Measurements from ENCODE around the gene SCLY. TPM values are rescaled to one million over a fixed set of nuclear protein-coding genes. Genes with fewer than 3 reads are reported as not detected.

Gene SCLY
- total and polyA plus RNA-seq, 2 of the 13 experiments (the other 11 are each of a cell fraction or from before 2014, with no cell fraction given): 27.9 to 38.6 TPM

DNA sequence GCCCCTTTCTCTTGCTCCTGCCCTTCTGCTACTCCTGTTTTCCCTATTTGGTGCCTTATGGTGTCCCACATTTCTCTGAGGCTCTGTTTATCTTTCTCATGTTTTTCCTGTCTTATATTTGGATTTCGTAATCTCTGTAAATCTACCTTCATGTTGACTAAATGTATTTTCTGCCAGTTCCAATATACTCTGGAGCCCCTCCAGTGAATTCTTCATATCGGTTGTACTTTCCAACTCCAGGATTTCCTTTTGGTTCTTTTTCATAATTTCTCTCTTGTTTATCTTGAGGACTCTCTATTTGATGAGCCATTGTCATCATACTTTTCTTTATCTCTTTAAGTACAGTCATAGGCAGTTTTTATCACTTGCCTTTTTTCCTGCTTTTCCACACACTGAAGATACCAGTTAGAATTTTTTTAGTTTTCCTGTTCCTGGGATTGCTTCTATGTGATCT lies 19.1 kb downstream of the SCLY start (continued):
- no peak for TF ChIP-seq ATF7-NPFF (CRISPR knock-in tag; IDR thresholded peaks at IDR 0.05; ENCODE audit: low read depth)
- peak; percentile 41; the same call in 1 of the 2 replicates for TF ChIP-seq ZBTB21 (CRISPR knock-in tag; IDR thresholded peaks at IDR 0.05)
- TF ChIP-seq ZMYM2 (CRISPR knock-in tag; IDR thresholded peaks at IDR 0.05): peak; percentile 94
- no peak for TF ChIP-seq HOXA3 (CRISPR knock-in tag; IDR thresholded peaks at IDR 0.05)
- TF ChIP-seq ZNF232 (CRISPR knock-in tag; IDR thresholded peaks at IDR 0.05; ENCODE audit: borderline replicate concordance): no peak
- TF ChIP-seq, protein P1, sequence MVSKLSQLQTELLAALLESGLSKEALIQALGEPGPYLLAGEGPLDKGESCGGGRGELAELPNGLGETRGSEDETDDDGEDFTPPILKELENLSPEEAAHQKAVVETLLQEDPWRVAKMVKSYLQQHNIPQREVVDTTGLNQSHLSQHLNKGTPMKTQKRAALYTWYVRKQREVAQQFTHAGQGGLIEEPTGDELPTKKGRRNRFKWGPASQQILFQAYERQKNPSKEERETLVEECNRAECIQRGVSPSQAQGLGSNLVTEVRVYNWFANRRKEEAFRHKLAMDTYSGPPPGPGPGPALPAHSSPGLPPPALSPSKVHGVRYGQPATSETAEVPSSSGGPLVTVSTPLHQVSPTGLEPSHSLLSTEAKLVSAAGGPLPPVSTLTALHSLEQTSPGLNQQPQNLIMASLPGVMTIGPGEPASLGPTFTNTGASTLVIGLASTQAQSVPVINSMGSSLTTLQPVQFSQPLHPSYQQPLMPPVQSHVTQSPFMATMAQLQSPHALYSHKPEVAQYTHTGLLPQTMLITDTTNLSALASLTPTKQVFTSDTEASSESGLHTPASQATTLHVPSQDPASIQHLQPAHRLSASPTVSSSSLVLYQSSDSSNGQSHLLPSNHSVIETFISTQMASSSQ (IDR thresholded peaks at IDR 0.05; ENCODE audit: low read depth): peak; percentile 50; the same call in 1 of the 2 replicates
- TF ChIP-seq, protein P1 (CRISPR knock-in tag; IDR thresholded peaks at IDR 0.05; ENCODE audit: borderline replicate concordance): peak; percentile 47; the same call in 1 of the 2 replicates
- no peak for TF ChIP-seq MED13 (CRISPR knock-in tag; IDR thresholded peaks at IDR 0.05)
- TF ChIP-seq, protein P2, sequence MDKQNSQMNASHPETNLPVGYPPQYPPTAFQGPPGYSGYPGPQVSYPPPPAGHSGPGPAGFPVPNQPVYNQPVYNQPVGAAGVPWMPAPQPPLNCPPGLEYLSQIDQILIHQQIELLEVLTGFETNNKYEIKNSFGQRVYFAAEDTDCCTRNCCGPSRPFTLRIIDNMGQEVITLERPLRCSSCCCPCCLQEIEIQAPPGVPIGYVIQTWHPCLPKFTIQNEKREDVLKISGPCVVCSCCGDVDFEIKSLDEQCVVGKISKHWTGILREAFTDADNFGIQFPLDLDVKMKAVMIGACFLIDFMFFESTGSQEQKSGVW (CRISPR knock-in tag; IDR thresholded peaks at IDR 0.05; ENCODE audit: borderline replicate concordance): no peak
- TF ChIP-seq, protein P3, sequence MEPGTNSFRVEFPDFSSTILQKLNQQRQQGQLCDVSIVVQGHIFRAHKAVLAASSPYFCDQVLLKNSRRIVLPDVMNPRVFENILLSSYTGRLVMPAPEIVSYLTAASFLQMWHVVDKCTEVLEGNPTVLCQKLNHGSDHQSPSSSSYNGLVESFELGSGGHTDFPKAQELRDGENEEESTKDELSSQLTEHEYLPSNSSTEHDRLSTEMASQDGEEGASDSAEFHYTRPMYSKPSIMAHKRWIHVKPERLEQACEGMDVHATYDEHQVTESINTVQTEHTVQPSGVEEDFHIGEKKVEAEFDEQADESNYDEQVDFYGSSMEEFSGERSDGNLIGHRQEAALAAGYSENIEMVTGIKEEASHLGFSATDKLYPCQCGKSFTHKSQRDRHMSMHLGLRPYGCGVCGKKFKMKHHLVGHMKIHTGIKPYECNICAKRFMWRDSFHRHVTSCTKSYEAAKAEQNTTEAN (CRISPR knock-in tag; conservative IDR thresholded peaks at IDR 0.05): no peak; the same call in 1 of the 2 replicates
- TF ChIP-seq ZNF746 (CRISPR knock-in tag; IDR thresholded peaks at IDR 0.05): no peak
- no peak for TF ChIP-seq CREB1 (IDR thresholded peaks at IDR 0.05)
- peak; percentile 84 for TF ChIP-seq CREB1 (CRISPR knock-in tag; IDR thresholded peaks at IDR 0.05)
- TF ChIP-seq, protein P4, sequence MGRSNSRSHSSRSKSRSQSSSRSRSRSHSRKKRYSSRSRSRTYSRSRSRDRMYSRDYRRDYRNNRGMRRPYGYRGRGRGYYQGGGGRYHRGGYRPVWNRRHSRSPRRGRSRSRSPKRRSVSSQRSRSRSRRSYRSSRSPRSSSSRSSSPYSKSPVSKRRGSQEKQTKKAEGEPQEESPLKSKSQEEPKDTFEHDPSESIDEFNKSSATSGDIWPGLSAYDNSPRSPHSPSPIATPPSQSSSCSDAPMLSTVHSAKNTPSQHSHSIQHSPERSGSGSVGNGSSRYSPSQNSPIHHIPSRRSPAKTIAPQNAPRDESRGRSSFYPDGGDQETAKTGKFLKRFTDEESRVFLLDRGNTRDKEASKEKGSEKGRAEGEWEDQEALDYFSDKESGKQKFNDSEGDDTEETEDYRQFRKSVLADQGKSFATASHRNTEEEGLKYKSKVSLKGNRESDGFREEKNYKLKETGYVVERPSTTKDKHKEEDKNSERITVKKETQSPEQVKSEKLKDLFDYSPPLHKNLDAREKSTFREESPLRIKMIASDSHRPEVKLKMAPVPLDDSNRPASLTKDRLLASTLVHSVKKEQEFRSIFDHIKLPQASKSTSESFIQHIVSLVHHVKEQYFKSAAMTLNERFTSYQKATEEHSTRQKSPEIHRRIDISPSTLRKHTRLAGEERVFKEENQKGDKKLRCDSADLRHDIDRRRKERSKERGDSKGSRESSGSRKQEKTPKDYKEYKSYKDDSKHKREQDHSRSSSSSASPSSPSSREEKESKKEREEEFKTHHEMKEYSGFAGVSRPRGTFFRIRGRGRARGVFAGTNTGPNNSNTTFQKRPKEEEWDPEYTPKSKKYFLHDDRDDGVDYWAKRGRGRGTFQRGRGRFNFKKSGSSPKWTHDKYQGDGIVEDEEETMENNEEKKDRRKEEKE (IDR thresholded peaks at IDR 0.05): no peak
- TF ChIP-seq SRSF4 (IDR thresholded peaks at IDR 0.05; ENCODE audit: low read depth, low read length, poor library complexity, severe bottlenecking): no peak
- peak; percentile 61 for TF ChIP-seq ZNF652 (CRISPR knock-in tag; IDR thresholded peaks at IDR 0.05; ENCODE audit: borderline replicate concordance, low read depth)
- TF ChIP-seq, protein P5, sequence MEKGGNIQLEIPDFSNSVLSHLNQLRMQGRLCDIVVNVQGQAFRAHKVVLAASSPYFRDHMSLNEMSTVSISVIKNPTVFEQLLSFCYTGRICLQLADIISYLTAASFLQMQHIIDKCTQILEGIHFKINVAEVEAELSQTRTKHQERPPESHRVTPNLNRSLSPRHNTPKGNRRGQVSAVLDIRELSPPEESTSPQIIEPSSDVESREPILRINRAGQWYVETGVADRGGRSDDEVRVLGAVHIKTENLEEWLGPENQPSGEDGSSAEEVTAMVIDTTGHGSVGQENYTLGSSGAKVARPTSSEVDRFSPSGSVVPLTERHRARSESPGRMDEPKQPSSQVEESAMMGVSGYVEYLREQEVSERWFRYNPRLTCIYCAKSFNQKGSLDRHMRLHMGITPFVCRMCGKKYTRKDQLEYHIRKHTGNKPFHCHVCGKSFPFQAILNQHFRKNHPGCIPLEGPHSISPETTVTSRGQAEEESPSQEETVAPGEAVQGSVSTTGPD (CRISPR knock-in tag; IDR thresholded peaks at IDR 0.05): no peak
- TF ChIP-seq, protein P6, sequence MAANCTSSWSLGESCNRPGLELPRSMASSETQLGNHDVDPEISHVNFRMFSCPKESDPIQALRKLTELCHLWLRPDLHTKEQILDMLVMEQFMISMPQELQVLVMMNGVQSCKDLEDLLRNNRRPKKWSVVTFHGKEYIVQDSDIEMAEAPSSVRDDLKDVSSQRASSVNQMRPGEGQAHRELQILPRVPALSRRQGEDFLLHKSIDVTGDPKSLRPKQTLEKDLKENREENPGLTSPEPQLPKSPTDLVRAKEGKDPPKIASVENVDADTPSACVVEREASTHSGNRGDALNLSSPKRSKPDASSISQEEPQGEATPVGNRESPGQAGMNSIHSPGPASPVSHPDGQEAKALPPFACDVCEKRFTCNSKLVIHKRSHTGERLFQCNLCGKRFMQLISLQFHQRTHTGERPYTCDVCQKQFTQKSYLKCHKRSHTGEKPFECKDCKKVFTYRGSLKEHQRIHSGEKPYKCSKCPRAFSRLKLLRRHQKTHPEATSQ (CRISPR knock-in tag; IDR thresholded peaks at IDR 0.05; ENCODE audit: borderline replicate concordance): peak; percentile 45; the same call in 1 of the 2 replicates
